H1 (cell line): ENCODE results near the gene DCLK1. TPM values are rescaled to one million over a fixed set of nuclear protein-coding genes. Genes with fewer than 3 reads are reported as not detected.

Experiments used
- EZH2 ChIP-seq: fragments of 200-600 bp; sonication (generic); IDR thresholded peaks from 2 replicates; pipeline ENCODE4 v1.7.1; 2012; ENCODE audit warnings: low read depth, mild to moderate bottlenecking, moderate library complexity, low read length, inconsistent platforms; ENCODE audit not compliant: severe bottlenecking
- JUND ChIP-seq: IDR thresholded peaks from 2 replicates; pipeline ENCODE4 v1.6.1; 2011; ENCODE audit warnings: mild to moderate bottlenecking, improper control_type of control experiment, low read length
- RAD21 ChIP-seq, 2 experiments: IDR thresholded peaks in 1 of 2; conservative IDR thresholded peaks in 1 of 2; 2 replicates each; pipeline ENCODE4 v1.6.1; 2011; ENCODE audit warnings: low read depth in 2 of 2, low read length in 2 of 2, improper control_type of control experiment in 1 of 2, inconsistent platforms in 1 of 2, mild to moderate bottlenecking in 1 of 2, moderate library complexity in 1 of 2
- SIRT6 ChIP-seq: IDR thresholded peaks from one replicate; pipeline ENCODE4 v1.7.1; 2012; ENCODE audit warnings: low read length, inconsistent platforms
- SIX5 ChIP-seq: IDR thresholded peaks from 2 replicates; pipeline ENCODE4 v1.6.1; 2011; ENCODE audit warnings: mild to moderate bottlenecking, low read depth, low read length
- SP1 ChIP-seq: IDR thresholded peaks from 2 replicates; pipeline ENCODE4 v1.6.1; 2011; ENCODE audit warnings: low read depth, low read length
- TAF1 ChIP-seq: IDR thresholded peaks from 2 replicates; pipeline ENCODE4 v1.6.1; 2011; ENCODE audit warnings: mild to moderate bottlenecking, low read depth, low read length
- polyA plus RNA-seq, 7 experiments: library from polyadenylated mRNA; depleted of rRNA in 3 of 7; stranded (reverse) in 5 of 7; unstranded in 2 of 7; fragments of >200 nt in 5 of 7; fragments of 200-250 nt in 2 of 7; gene quantifications; 1 replicate in 5 of 7; 2 replicates in 1 of 7; 4 replicates in 1 of 7; pipeline versions ENCODE4 v1.2.1 to v1.2.3, GENCODE V29; 2011 to 2013; ENCODE audit warnings: missing spikeins in 2 of 7, mixed read lengths in 2 of 7
- total RNA-seq: library from RNA; stranded (reverse); fragmentation: NEBNext Ultra II Directional; extraction: Animal tissue kit (Norgen Biotek cat#: 25700); gene quantifications from 2 replicates; pipeline ENCODE4 v1.2.1, GENCODE V29; 2021

The DCLK1 gene
- total and polyA plus RNA-seq, 2 of the 8 experiments (the other 6 are each of a cell fraction or from before 2014, with no cell fraction given), result 22.8 to 41.0 TPM

DNA sequence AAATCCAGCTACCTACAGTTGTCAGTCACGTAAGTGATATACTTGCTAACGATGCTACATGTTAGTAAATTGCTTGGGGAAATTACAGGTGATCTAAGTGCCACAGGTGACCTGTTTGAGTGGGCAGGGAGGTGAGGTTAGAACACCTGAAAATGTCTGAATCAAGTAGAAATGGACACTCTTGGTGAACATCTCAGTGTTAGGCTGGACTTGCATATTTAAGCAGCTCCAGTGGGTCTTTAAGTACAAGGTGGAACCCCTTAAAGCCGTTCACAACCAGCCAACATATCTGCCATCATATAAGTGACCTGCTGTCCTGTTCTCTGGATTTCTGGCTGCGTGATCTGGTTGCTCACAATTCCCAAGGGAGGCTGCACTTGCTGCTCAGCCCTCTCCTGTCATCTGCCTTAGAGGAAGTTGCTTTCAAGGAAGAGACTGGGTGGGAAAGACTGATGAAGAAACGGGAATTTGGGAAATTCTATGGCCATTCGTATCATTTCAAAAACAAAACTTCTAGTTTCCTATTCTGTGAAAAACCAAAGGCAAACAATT lies 244.0 kb downstream of the DCLK1 start (continued):
- TF ChIP-seq EZH2 (no peak), SP1 (no peak), TAF1 (no peak), SIX5 (no peak), JUND (no peak), RAD21 (IDR thresholded peaks at IDR 0.05 in 1 of 2, conservative IDR thresholded peaks at IDR 0.05 in 1 of 2; ENCODE audit: low read depth in 2 of 2, low read length in 2 of 2) (no peak), SIRT6 (no peak)
